KMS-11 (cell line): ENCODE measurements around the gene POT1.

Experiments used
- H2AFZ ChIP-seq: fragments of 200-600 bp; sonication (generic); 2 replicates; pipeline ENCODE4 v1.6.1; 2016; ENCODE audit warnings: antibody characterized with exemption, mixed run types, low read depth
- H3K27ac ChIP-seq: fragments of 200-600 bp; sonication (generic); 2 replicates; pipeline ENCODE4 v1.6.1; 2016; ENCODE audit warnings: mild to moderate bottlenecking, mixed run types
- H3K27me3 ChIP-seq: fragments of 200-600 bp; sonication (generic); 2 replicates; pipeline ENCODE4 v1.6.1; 2017; ENCODE audit warnings: mild to moderate bottlenecking, low read depth, mixed run types, moderate library complexity; ENCODE audit not compliant: insufficient read depth
- H3K36me3 ChIP-seq: fragments of 200-600 bp; sonication (generic); 2 replicates; pipeline ENCODE4 v1.6.1; 2017; ENCODE audit warnings: mild to moderate bottlenecking, mixed run types; ENCODE audit not compliant: insufficient read depth
- H3K4me1 ChIP-seq: fragments of 200-600 bp; sonication (generic); 2 replicates; pipeline ENCODE4 v1.6.1; 2016; ENCODE audit warnings: mild to moderate bottlenecking, low read depth, mixed run types; ENCODE audit not compliant: poor library complexity, severe bottlenecking
- H3K4me2 ChIP-seq: fragments of 200-600 bp; sonication (generic); 2 replicates; pipeline ENCODE4 v1.7.0; 2016; ENCODE audit warnings: mild to moderate bottlenecking, mixed run types
- H3K4me3 ChIP-seq: fragments of 200-600 bp; sonication (generic); IDR thresholded peaks from 2 replicates; pipeline ENCODE4 v1.6.1; 2017; ENCODE audit warnings: low read depth, low read length, mixed read lengths; ENCODE audit not compliant: insufficient read depth
- H3K79me2 ChIP-seq: fragments of 200-600 bp; sonication (generic); 2 replicates; pipeline ENCODE4 v1.6.1; 2016; ENCODE audit warnings: low read depth, mixed run types; ENCODE audit not compliant: insufficient read depth
- H3K9ac ChIP-seq: fragments of 200-600 bp; sonication (generic); 2 replicates; pipeline ENCODE4 v1.6.1; 2016; ENCODE audit warnings: mild to moderate bottlenecking, mixed run types
- H4K20me1 ChIP-seq: fragments of 200-600 bp; sonication (generic); 2 replicates; pipeline ENCODE4 v1.6.1; 2016; ENCODE audit warnings: mild to moderate bottlenecking, mixed run types; ENCODE audit not compliant: insufficient read depth
- TF ChIP-seq, protein P1 (sequence below): fragments of 200-600 bp; sonication (generic); conservative IDR thresholded peaks from 2 replicates; pipeline ENCODE4 v1.6.1; 2017; ENCODE audit warnings: low read depth, mild to moderate bottlenecking, antibody characterized with exemption, low read length, moderate library complexity, mixed read lengths

Gene POT1

DNA sequence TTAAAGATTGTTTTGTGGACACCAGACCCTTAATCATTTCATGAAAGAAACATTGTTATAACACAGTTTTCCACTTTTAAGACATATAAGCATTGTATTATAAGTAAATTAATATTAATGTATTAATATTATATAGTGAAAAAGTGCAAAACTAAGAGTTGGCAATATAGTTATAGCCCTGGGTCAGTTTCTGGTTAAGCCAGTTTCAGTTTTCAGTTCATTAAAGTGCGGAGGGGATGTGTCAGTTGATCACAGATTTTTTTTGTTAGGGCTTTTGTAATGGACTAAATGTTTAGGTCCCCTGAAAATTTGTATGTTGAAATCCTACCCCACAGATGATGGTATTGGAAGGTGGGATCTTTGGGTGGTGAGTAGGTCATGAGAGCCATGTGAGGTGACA is 118.3 kb downstream of the POT1 start:
- Histone ChIP-seq H3K9ac (no peak overlapping the region), H3K4me2 (no peak overlapping the region), H3K27ac (no peak overlapping the region), H2AFZ (no peak overlapping the region), H3K27me3 (no peaks in the 10 kb centered on the region), H3K79me2 (no peaks in the 10 kb centered on the region), H3K4me3 (no peak overlapping the region), H3K36me3 (no peaks in the 10 kb centered on the region), H3K4me1 (no peaks in the 10 kb centered on the region), H4K20me1 (no peaks in the 10 kb centered on the region)
- TF ChIP-seq, protein P1, sequence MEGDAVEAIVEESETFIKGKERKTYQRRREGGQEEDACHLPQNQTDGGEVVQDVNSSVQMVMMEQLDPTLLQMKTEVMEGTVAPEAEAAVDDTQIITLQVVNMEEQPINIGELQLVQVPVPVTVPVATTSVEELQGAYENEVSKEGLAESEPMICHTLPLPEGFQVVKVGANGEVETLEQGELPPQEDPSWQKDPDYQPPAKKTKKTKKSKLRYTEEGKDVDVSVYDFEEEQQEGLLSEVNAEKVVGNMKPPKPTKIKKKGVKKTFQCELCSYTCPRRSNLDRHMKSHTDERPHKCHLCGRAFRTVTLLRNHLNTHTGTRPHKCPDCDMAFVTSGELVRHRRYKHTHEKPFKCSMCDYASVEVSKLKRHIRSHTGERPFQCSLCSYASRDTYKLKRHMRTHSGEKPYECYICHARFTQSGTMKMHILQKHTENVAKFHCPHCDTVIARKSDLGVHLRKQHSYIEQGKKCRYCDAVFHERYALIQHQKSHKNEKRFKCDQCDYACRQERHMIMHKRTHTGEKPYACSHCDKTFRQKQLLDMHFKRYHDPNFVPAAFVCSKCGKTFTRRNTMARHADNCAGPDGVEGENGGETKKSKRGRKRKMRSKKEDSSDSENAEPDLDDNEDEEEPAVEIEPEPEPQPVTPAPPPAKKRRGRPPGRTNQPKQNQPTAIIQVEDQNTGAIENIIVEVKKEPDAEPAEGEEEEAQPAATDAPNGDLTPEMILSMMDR, result no peak

DNA sequence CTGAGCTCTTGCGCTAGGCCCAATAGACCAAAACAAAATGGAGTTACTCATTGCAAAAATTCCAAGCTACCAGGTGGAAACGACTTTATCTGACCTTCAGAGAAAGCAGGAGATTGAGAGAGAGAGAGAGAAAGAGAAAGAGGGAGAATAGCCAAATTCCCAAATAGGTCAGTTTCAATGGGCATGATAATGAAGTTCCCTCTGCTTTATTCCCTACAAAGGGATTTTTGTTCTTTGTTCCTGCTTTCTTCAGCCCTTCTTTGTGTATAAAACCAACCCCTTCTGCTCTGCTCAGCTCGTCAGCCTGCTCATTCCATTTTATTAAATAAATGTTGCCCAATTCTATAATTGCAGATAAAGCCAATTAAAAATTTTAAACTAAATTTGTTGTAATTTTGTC is 119.0 kb downstream of the POT1 start:
- no peaks in the 10 kb centered on the region for H3K79me2 ChIP-seq
- H3K9ac ChIP-seq, result no peak overlapping the region

GRCh38 chr7:124808206-124808605 is 121.4 kb downstream of the POT1 start:
- Histone ChIP-seq H3K27me3 (no peaks in the 10 kb centered on the region), H3K4me2 (no peak overlapping the region), H3K79me2 (no peaks in the 10 kb centered on the region), H3K4me1 (no peaks in the 10 kb centered on the region), H4K20me1 (no peaks in the 10 kb centered on the region), H3K27ac (no peak overlapping the region), H3K36me3 (no peaks in the 10 kb centered on the region), H2AFZ (no peak overlapping the region), H3K4me3 (no peak overlapping the region), H3K9ac (no peak overlapping the region)
- TF ChIP-seq, protein P1, result no peak

More for the DNA sequence above, 119.0 kb downstream of the POT1 start:
- Histone ChIP-seq H2AFZ (no peak overlapping the region), H3K27ac (no peak overlapping the region), H3K36me3 (no peaks in the 10 kb centered on the region), H3K4me1 (no peaks in the 10 kb centered on the region), H3K4me2 (no peak overlapping the region), H3K27me3 (no peaks in the 10 kb centered on the region), H3K4me3 (no peak overlapping the region), H4K20me1 (no peaks in the 10 kb centered on the region)
- TF ChIP-seq, protein P1, result no peak

GRCh38 chr7:124801330-124801895 is 128.2 kb downstream of the POT1 start:
- H4K20me1 ChIP-seq, result no peaks in the 10 kb centered on the region
- no peaks in the 10 kb centered on the region for H3K27me3 ChIP-seq
- TF ChIP-seq, protein P1, result no peak
- no peak overlapping the region for H3K4me3 ChIP-seq
- H3K79me2 ChIP-seq, result no peaks in the 10 kb centered on the region
- no peaks in the 10 kb centered on the region for H3K36me3 ChIP-seq
- no peak overlapping the region for H2AFZ ChIP-seq
- no peak overlapping the region for H3K9ac ChIP-seq
- no peak overlapping the region for H3K4me2 ChIP-seq
- no peaks in the 10 kb centered on the region for H3K4me1 ChIP-seq
- H3K27ac ChIP-seq, result no peak overlapping the region
